Mesenchymal stem cell (in vitro differentiated cells and primary cell): Measurements from ENCODE around the gene KRTAP10-10.
"Not testable (repeated sequence)": the region's sequence is repeated elsewhere in the genome, so short reads cannot be mapped to it uniquely, and the experiment has no call there.

ENCODE experiments used
- DNase-seq: peaks from one replicate; pipeline ENCODE4 v3.0.0-alpha.2; 2013
- H2AFZ ChIP-seq: one replicate; pipeline ENCODE4 v1.6.1; 2013; ENCODE audit warnings: low read depth, mild to moderate bottlenecking, control low read depth, inconsistent platforms, low read length, moderate library complexity
- H2AK5ac ChIP-seq: 2 replicates; pipeline ENCODE4 v1.6.1; 2013; ENCODE audit warnings: low read length, moderate library complexity, mild to moderate bottlenecking, inconsistent platforms; ENCODE audit not compliant: severe bottlenecking
- H2BK120ac ChIP-seq: one replicate; pipeline ENCODE4 v1.6.1; 2013; ENCODE audit warnings: low read depth, mild to moderate bottlenecking, inconsistent platforms, low read length, moderate library complexity
- H2BK12ac ChIP-seq, 2 experiments: one replicate each; pipeline ENCODE4 v1.6.1; 2013; ENCODE audit warnings: inconsistent platforms in 2 of 2, low read length in 2 of 2, mild to moderate bottlenecking in 2 of 2, moderate library complexity in 2 of 2, control low read depth in 1 of 2
- H2BK15ac ChIP-seq: one replicate; pipeline ENCODE4 v1.6.1; 2013; ENCODE audit warnings: mild to moderate bottlenecking, low read depth, inconsistent platforms; ENCODE audit not compliant: poor library complexity, severe bottlenecking
- H2BK5ac ChIP-seq: 2 replicates; pipeline ENCODE4 v1.6.1; 2013; ENCODE audit warnings: low read depth, mild to moderate bottlenecking, low read length, control low read depth, inconsistent platforms; ENCODE audit not compliant: poor library complexity, severe bottlenecking
- H3K14ac ChIP-seq, 2 experiments: one replicate each; pipeline ENCODE4 v1.6.1; 2013; ENCODE audit warnings: inconsistent platforms in 2 of 2, low read length in 2 of 2, control low read depth in 1 of 2, mild to moderate bottlenecking in 1 of 2, moderate library complexity in 1 of 2
- H3K18ac ChIP-seq, 2 experiments: one replicate each; pipeline ENCODE4 v1.6.1; 2013; ENCODE audit warnings: inconsistent platforms in 2 of 2, low read length in 2 of 2, control low read depth in 1 of 2, low read depth in 1 of 2, mild to moderate bottlenecking in 1 of 2
- H3K23ac ChIP-seq, 2 experiments: one replicate each; pipeline ENCODE4 v1.6.1; 2013; ENCODE audit warnings: inconsistent platforms in 2 of 2, low read length in 2 of 2, mild to moderate bottlenecking in 2 of 2, moderate library complexity in 2 of 2, control low read depth in 1 of 2
- H3K27ac ChIP-seq: 2 replicates; pipeline ENCODE4 v1.5.1; 2013; ENCODE audit warnings: mild to moderate bottlenecking, moderate library complexity, low read length, control low read depth, inconsistent platforms; ENCODE audit not compliant: poor library complexity, severe bottlenecking
- H3K27me3 ChIP-seq, 2 experiments: 2 replicates each; pipeline versions ENCODE4 v1.6.1 to v1.7.0; 2013; ENCODE audit warnings: low read length in 2 of 2, mild to moderate bottlenecking in 2 of 2, moderate library complexity in 2 of 2, control low read depth in 1 of 2, inconsistent platforms in 1 of 2; ENCODE audit not compliant: control insufficient read depth in 1 of 2, insufficient read depth in 1 of 2
- H3K36me3 ChIP-seq, 2 experiments: 2 replicates each; pipeline versions ENCODE4 v1.6.1 to v1.7.0; 2013; ENCODE audit warnings: low read length in 2 of 2, control low read depth in 1 of 2, inconsistent platforms in 1 of 2, low read depth in 1 of 2, mild to moderate bottlenecking in 1 of 2; ENCODE audit not compliant: insufficient read depth in 2 of 2, control insufficient read depth in 1 of 2
- H3K4ac ChIP-seq, 2 experiments: one replicate each; pipeline ENCODE4 v1.6.1; 2013; ENCODE audit warnings: inconsistent platforms in 2 of 2, low read length in 2 of 2, mild to moderate bottlenecking in 2 of 2, moderate library complexity in 2 of 2, control low read depth in 1 of 2, low read depth in 1 of 2
- H3K4me1 ChIP-seq: 2 replicates; pipeline ENCODE4 v1.6.1; 2013; ENCODE audit warnings: low read depth, low read length, control low read depth; ENCODE audit not compliant: control insufficient read depth, insufficient read depth
- H3K4me2 ChIP-seq: 2 replicates; pipeline ENCODE4 v1.6.1; 2013; ENCODE audit warnings: low read length, mild to moderate bottlenecking, inconsistent platforms; ENCODE audit not compliant: poor library complexity, severe bottlenecking
- H3K4me3 ChIP-seq, 2 experiments: 2 replicates each; pipeline versions ENCODE4 v1.5.1 to v1.7.0; 2013; ENCODE audit warnings: low read length in 2 of 2, mild to moderate bottlenecking in 2 of 2, control low read depth in 1 of 2, low read depth in 1 of 2; ENCODE audit not compliant: insufficient read depth in 1 of 2
- H3K79me1 ChIP-seq: replicated peaks from 2 replicates; pipeline ENCODE4 v1.6.1; 2013; ENCODE audit warnings: mild to moderate bottlenecking, control low read depth, low read length, inconsistent platforms; ENCODE audit not compliant: poor library complexity, severe bottlenecking
- H3K9ac ChIP-seq: 2 replicates; pipeline ENCODE4 v1.7.0; 2013; ENCODE audit warnings: mild to moderate bottlenecking, low read length, moderate library complexity
- H3K9me3 ChIP-seq: 2 replicates; pipeline ENCODE4 v1.7.0; 2013; ENCODE audit warnings: mild to moderate bottlenecking, low read length; ENCODE audit not compliant: control insufficient read depth
- H4K8ac ChIP-seq: one replicate; pipeline ENCODE4 v1.6.1; 2013; ENCODE audit warnings: inconsistent platforms, mild to moderate bottlenecking, low read length, moderate library complexity
- H4K91ac ChIP-seq: one replicate; pipeline ENCODE4 v1.6.1; 2013; ENCODE audit warnings: mild to moderate bottlenecking, low read length, inconsistent platforms
- WGBS: methylation state at CpG from one replicate; pipeline ENCODE4 v1.1.7; 2013; ENCODE audit warnings: mixed read lengths; 5-methylcytosine and 5-hydroxymethylcytosine counted together

Gene KRTAP10-10

GRCh38 chr21:44627181-44627822, 9.9 kb upstream of the KRTAP10-10 start:
- H3K9me3 ChIP-seq = peaks cover 55% of the 10 kb centered on the region
- H2BK12ac ChIP-seq = not testable (repeated sequence)
- WGBS = 80% methylated on average over 20 of the region's 20 CpGs

GRCh38 chr21:44627831-44628233, 9.3 kb upstream of the KRTAP10-10 start:
- H2AK5ac ChIP-seq, H3K79me1 ChIP-seq, H4K91ac ChIP-seq, H3K23ac ChIP-seq, H3K27me3 ChIP-seq, H2AFZ ChIP-seq, H2BK5ac ChIP-seq, H2BK12ac ChIP-seq, DNase-seq, H3K18ac ChIP-seq, H3K27ac ChIP-seq, H2BK15ac ChIP-seq, H3K9ac ChIP-seq, H3K4me3 ChIP-seq, H3K14ac ChIP-seq, H3K4me1 ChIP-seq, H3K4me2 ChIP-seq, H2BK120ac ChIP-seq, H4K8ac ChIP-seq, H3K4ac ChIP-seq, H3K36me3 ChIP-seq: not testable (repeated sequence)
- H3K9me3 ChIP-seq = peaks cover 53% of the 10 kb centered on the region
- WGBS = 72% methylated on average over 6 of the region's 15 CpGs

More at GRCh38 chr21:44627181-44627822, 9.9 kb upstream of the KRTAP10-10 start:
- H2BK5ac ChIP-seq, H3K18ac ChIP-seq, H4K91ac ChIP-seq, H2AK5ac ChIP-seq, H3K23ac ChIP-seq, H3K36me3 ChIP-seq, DNase-seq, H3K27ac ChIP-seq, H3K4me1 ChIP-seq, H2AFZ ChIP-seq, H3K79me1 ChIP-seq, H2BK120ac ChIP-seq, H3K4me3 ChIP-seq, H3K9ac ChIP-seq, H3K27me3 ChIP-seq, H3K4ac ChIP-seq, H3K4me2 ChIP-seq, H3K14ac ChIP-seq, H2BK15ac ChIP-seq, H4K8ac ChIP-seq: not testable (repeated sequence)

DNA sequence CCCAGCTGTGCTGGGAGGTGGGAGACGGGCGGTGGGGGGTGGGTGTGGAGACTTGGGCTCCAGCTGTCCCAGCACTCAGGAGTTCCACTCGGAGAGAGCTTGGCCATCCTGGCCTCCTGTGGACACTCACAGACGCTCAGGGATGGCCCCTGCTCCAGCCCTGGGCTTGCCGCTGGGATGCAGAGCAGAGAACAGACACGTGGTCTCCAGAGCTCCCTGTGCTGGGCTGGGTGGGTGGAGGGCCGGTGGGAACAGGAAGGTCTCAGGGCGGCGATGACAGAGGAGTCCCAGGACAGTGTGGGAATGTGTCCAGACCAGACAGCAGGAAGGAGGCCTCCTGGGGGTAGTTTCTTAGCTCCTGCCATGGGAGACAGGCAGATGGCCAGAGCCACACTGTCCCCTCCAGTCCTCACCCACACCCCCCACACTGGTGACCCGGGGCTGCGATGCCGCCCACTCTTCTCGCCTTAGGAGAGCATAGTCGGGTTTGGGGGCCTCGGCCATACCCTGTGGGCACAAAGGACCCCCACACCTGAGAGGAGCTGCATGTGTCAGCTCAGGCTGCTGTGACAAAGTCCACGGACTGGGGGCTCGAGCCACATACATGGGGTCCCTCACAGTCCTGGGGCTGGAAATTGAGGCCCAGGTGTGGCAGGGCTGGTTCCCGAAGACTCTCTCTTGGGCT, 8.3 kb upstream of the KRTAP10-10 start:
- Histone ChIP-seq H3K4me2 (no peak overlapping the region), H3K4me3 (no peak overlapping the region), H4K8ac (no peak overlapping the region), H3K79me1 (no peaks in the 10 kb centered on the region), H3K4ac (no peak overlapping the region), H2BK15ac (no peak overlapping the region), H3K4me1 (no peaks in the 10 kb centered on the region), H2AFZ (no peak overlapping the region), H2AK5ac (no peak overlapping the region), H2BK120ac (no peak overlapping the region), H3K23ac (no peak overlapping the region), H3K9ac (no peak overlapping the region), H3K27me3 (no peaks in the 10 kb centered on the region), H3K18ac (no peak overlapping the region), H2BK12ac (no peak overlapping the region), H3K9me3 (peaks cover 44% of the 10 kb centered on the region), H3K36me3 (no peaks in the 10 kb centered on the region), H3K14ac (no peak overlapping the region), H2BK5ac (no peak overlapping the region), H4K91ac (no peak overlapping the region), H3K27ac (no peak overlapping the region)
- WGBS = 74% methylated on average over 16 of the region's 18 CpGs
- no peak for DNase-seq

- Histone ChIP-seq H3K27ac (no peak overlapping the region), H3K4me1 (no peaks in the 10 kb centered on the region), H2BK15ac (no peak overlapping the region), H2AFZ (no peak overlapping the region), H4K8ac (no peak overlapping the region), H3K36me3 (no peaks in the 10 kb centered on the region), H2BK120ac (no peak overlapping the region), H3K9me3 (peaks cover 35% of the 10 kb centered on the region), H3K4ac (no peak overlapping the region), H3K4me3 (no peak overlapping the region), H3K14ac (no peak overlapping the region), H2AK5ac (no peak overlapping the region), H3K23ac (no peak overlapping the region), H2BK12ac (no peak overlapping the region), H3K9ac (no peak overlapping the region), H3K4me2 (no peak overlapping the region), H3K27me3 (no peaks in the 10 kb centered on the region), H3K18ac (no peak overlapping the region), H3K79me1 (no peaks in the 10 kb centered on the region), H4K91ac (no peak overlapping the region), H2BK5ac (no peak overlapping the region)
- no peak for DNase-seq
- WGBS = no CpG with 5 or more reads among the region's 2 CpGs
Observed at GRCh38 chr21:44630440-44630839, 6.7 kb upstream of the KRTAP10-10 start.
